22Rv1 (cell line): ENCODE results near the gene PDGFD.

Source experiments
- CTCF ChIP-seq: fragments of 450-650 bp; IDR thresholded peaks from 2 replicates; pipeline ENCODE4 v1.5.1; 2017; ENCODE audit warnings: mild to moderate bottlenecking
- ZFX ChIP-seq: fragments of 450-650 bp; IDR thresholded peaks from 2 replicates; pipeline ENCODE4 v1.6.1; 2017; ENCODE audit warnings: antibody characterized with exemption, borderline replicate concordance

GRCh38 chr11:104089481-104089880 is 74.5 kb downstream of the PDGFD start:
- TF ChIP-seq CTCF, result no peak
- TF ChIP-seq ZFX, result no peak
